GM12873 (cell line): ENCODE data around the gene KRTAP10-7.
"Not testable (repeated sequence)": the region's sequence is repeated elsewhere in the genome, so short reads cannot be mapped to it uniquely, and the experiment has no call there.

Source experiments
- CTCF ChIP-seq: IDR thresholded peaks from 2 replicates; pipeline ENCODE4 v1.5.1; 2012; ENCODE audit warnings: low read depth, mild to moderate bottlenecking, moderate library complexity, low read length, control low read depth; ENCODE audit not compliant: insufficient read depth; ENCODE audit errors: missing control alignments

Gene KRTAP10-7

DNA sequence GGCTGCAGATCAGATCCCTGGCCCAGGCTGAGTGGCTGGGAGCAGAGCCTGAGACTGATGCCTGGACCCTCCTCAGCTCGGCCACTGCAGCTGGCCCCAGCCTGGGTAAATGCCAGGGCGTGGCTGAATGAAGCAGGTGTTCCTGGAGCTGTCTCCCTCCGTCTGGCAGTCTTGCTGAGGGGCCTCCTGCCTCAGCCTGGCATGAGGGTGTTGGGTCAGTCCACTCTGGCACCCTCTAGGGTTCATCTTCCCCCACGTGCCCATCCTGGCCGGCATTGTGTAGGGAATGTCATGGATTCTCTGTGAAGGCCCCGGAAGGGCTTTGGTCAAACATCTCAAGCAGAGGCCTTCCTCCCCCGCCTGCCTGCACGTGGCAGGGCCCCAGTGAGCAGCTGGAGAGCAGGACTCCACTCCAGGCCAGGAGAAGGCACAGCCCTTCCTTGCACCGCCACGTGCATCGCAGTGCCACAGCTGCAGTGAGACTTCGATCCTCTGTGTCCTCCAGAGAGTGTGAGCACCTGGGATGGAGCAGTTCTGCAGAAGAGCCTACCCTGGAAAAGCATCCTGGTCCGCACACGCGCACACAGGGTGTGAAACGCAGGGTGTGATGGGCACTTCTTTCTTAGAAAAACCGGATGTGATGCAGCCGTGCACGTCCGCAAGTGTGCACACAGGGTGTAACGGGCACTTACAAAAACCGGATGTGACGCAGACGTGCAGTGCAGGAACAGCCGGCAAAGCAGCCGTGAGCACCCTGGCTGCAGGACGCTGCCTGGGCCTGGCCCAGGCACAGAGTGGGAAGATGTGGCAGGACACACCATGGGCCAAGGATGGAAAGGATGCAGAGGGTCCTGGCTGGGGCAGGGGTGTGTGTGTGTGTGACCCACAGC lies 31.5 kb upstream of the KRTAP10-7 start:
- no peak for TF ChIP-seq CTCF

GRCh38 chr21:44569861-44570517 lies 30.4 kb upstream of the KRTAP10-7 start:
- no peak for TF ChIP-seq CTCF

GRCh38 chr21:44571296-44571695 lies 29.1 kb upstream of the KRTAP10-7 start:
- TF ChIP-seq CTCF = no peak

GRCh38 chr21:44571844-44572782 lies 28.3 kb upstream of the KRTAP10-7 start:
- no peak for TF ChIP-seq CTCF

- no peak for TF ChIP-seq CTCF
Observed at GRCh38 chr21:44572959-44573583, 27.3 kb upstream of the KRTAP10-7 start.

DNA sequence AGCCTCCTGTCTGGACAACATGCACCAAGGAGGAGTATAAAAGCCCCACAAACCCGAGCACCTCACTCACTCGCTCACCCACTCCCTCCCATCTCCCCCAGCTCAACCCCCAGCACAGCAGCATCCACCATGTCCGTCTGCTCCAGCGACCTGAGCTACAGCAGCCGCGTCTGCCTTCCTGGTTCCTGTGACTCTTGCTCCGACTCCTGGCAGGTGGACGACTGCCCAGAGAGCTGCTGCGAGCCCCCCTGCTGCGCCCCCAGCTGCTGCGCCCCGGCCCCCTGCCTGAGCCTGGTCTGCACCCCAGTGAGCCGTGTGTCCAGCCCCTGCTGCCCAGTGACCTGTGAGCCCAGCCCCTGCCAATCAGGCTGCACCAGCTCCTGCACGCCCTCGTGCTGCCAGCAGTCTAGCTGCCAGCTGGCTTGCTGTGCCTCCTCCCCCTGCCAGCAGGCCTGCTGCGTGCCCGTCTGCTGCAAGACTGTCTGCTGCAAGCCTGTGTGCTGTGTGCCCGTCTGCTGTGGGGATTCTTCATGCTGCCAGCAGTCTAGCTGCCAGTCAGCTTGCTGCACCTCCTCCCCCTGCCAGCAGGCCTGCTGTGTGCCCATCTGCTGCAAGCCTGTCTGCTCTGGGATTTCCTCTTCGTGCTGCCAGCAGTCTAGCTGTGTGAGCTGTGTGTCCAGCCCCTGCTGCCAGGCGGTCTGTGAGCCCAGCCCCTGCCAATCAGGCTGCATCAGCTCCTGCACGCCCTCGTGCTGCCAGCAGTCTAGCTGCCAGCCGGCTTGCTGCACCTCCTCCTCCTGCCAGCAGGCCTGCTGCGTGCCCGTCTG lies 26.6 kb upstream of the KRTAP10-7 start, which contains the start of gene KRTAP10-4:
TSS of gene KRTAP10-4 (plus strand) at position 100 of the 827 bp plus-strand sequence. CDS start at position 130, 30 bp downstream.
- TF ChIP-seq CTCF = not testable (repeated sequence)
